H9 (cell line): Measurements from ENCODE around the gene DSEL. TPM values are rescaled to one million over a fixed set of nuclear protein-coding genes. Genes with fewer than 3 reads are reported as not detected.

Source experiments
- DNase-seq: peaks from one replicate; pipeline ENCODE4 v3.0.0-alpha.2; 2017
- H2AFZ ChIP-seq: one replicate; pipeline ENCODE4 v1.6.1; 2013; ENCODE audit warnings: mild to moderate bottlenecking, low read length, control low read depth, moderate library complexity
- H2AK5ac ChIP-seq: 2 replicates; pipeline ENCODE4 v1.6.1; 2013; ENCODE audit warnings: low read length, control low read depth, mixed read lengths; ENCODE audit not compliant: insufficient read length
- H2BK120ac ChIP-seq: one replicate; pipeline ENCODE4 v1.6.1; 2013; ENCODE audit warnings: low read depth, mild to moderate bottlenecking, low read length, control low read depth, inconsistent platforms; ENCODE audit not compliant: poor library complexity, severe bottlenecking
- H2BK12ac ChIP-seq: 2 replicates; pipeline ENCODE4 v1.6.1; 2013; ENCODE audit warnings: low read length, control low read depth, mixed read lengths, low read depth; ENCODE audit not compliant: insufficient read length
- H2BK15ac ChIP-seq: 2 replicates; pipeline ENCODE4 v1.6.1; 2013; ENCODE audit warnings: low read depth, low read length, control low read depth
- H2BK20ac ChIP-seq: one replicate; pipeline ENCODE4 v1.6.1; 2013; ENCODE audit warnings: low read depth, mild to moderate bottlenecking, low read length, control low read depth, inconsistent platforms; ENCODE audit not compliant: poor library complexity, severe bottlenecking
- H2BK5ac ChIP-seq: 2 replicates; pipeline ENCODE4 v1.6.1; 2013; ENCODE audit warnings: low read length, control low read depth, mixed read lengths; ENCODE audit not compliant: insufficient read length
- H3K14ac ChIP-seq: 2 replicates; pipeline ENCODE4 v1.6.1; 2013; ENCODE audit warnings: low read length, control low read depth; ENCODE audit not compliant: insufficient read depth
- H3K18ac ChIP-seq: 2 replicates; pipeline ENCODE4 v1.6.1; 2013; ENCODE audit warnings: low read depth, mild to moderate bottlenecking, mixed read lengths, low read length, control low read depth; ENCODE audit not compliant: insufficient read length
- H3K23ac ChIP-seq: 2 replicates; pipeline ENCODE4 v1.6.1; 2013; ENCODE audit warnings: low read length, control low read depth, mixed read lengths, low read depth; ENCODE audit not compliant: insufficient read length
- H3K23me2 ChIP-seq: 2 replicates; pipeline ENCODE4 v1.6.1; 2013; ENCODE audit warnings: low read depth, mild to moderate bottlenecking, mixed read lengths, low read length, control low read depth; ENCODE audit not compliant: insufficient read length, poor library complexity, severe bottlenecking
- H3K27ac ChIP-seq: 2 replicates; pipeline ENCODE4 v1.5.1; 2013; ENCODE audit warnings: low read length, control low read depth, mixed read lengths, low read depth; ENCODE audit not compliant: insufficient read length
- H3K27me3 ChIP-seq: 2 replicates; pipeline ENCODE4 v1.6.1; 2013; ENCODE audit warnings: low read length, control low read depth, inconsistent platforms; ENCODE audit not compliant: insufficient read depth
- H3K4ac ChIP-seq: 2 replicates; pipeline ENCODE4 v1.6.1; 2013; ENCODE audit warnings: low read depth, mild to moderate bottlenecking, control low read depth, inconsistent platforms, low read length, moderate library complexity
- H3K4me1 ChIP-seq: 2 replicates; pipeline ENCODE4 v1.6.1; 2013; ENCODE audit warnings: low read length, control low read depth, inconsistent platforms; ENCODE audit not compliant: insufficient read depth
- H3K4me2 ChIP-seq: 2 replicates; pipeline ENCODE4 v1.6.1; 2013; ENCODE audit warnings: low read length, control low read depth, mixed read lengths; ENCODE audit not compliant: insufficient read length, insufficient read depth
- H3K56ac ChIP-seq: 2 replicates; pipeline ENCODE4 v1.6.1; 2013; ENCODE audit warnings: low read depth, mild to moderate bottlenecking, mixed read lengths, low read length, control low read depth; ENCODE audit not compliant: insufficient read length
- H3K79me1 ChIP-seq: 2 replicates; pipeline ENCODE4 v1.6.1; 2013; ENCODE audit warnings: low read depth, mild to moderate bottlenecking, moderate library complexity, low read length, control low read depth, inconsistent platforms; ENCODE audit not compliant: insufficient read depth, poor library complexity, severe bottlenecking
- H3K79me2 ChIP-seq: 2 replicates; pipeline ENCODE4 v1.6.1; 2013; ENCODE audit warnings: low read length, control low read depth, inconsistent platforms; ENCODE audit not compliant: insufficient read depth
- H3K9ac ChIP-seq: 2 replicates; pipeline ENCODE4 v1.6.1; 2013; ENCODE audit warnings: low read length, control low read depth, mixed read lengths; ENCODE audit not compliant: insufficient read length; ENCODE audit errors: extremely low read depth
- H3K9me3 ChIP-seq: one replicate; pipeline ENCODE4 v1.6.1; 2013; ENCODE audit warnings: low read depth, low read length, inconsistent platforms; ENCODE audit not compliant: control insufficient read depth
- H3T11ph ChIP-seq: one replicate; pipeline ENCODE4 v1.6.1; 2013; ENCODE audit warnings: mild to moderate bottlenecking, low read length, control low read depth, inconsistent platforms
- H4K20me1 ChIP-seq: one replicate; pipeline ENCODE4 v1.6.1; 2013; ENCODE audit not compliant: control insufficient read depth, insufficient read length, insufficient read depth
- H4K5ac ChIP-seq: 2 replicates; pipeline ENCODE4 v1.6.1; 2013; ENCODE audit warnings: low read depth, mild to moderate bottlenecking, mixed read lengths, low read length, control low read depth; ENCODE audit not compliant: insufficient read length
- H4K8ac ChIP-seq: replicated peaks from 2 replicates; pipeline ENCODE4 v1.6.1; 2013; ENCODE audit warnings: low read length, control low read depth, mixed read lengths, low read depth; ENCODE audit not compliant: insufficient read length
- H4K91ac ChIP-seq: 2 replicates; pipeline ENCODE4 v1.6.1; 2013; ENCODE audit warnings: low read depth, mild to moderate bottlenecking, moderate library complexity, mixed read lengths, low read length, control low read depth; ENCODE audit not compliant: insufficient read length
- H3K27ac Mint-ChIP-seq, 3 experiments: 2 replicates in 2 of 3; 3 replicates in 1 of 3; pipeline ENCODE4 v1.8.0; 2020 to 2021; ENCODE audit warnings: mixed read lengths in 3 of 3, mild to moderate bottlenecking in 1 of 3, moderate library complexity in 1 of 3
- H3K27me3 Mint-ChIP-seq: 2 replicates; pipeline ENCODE4 v1.8.0; 2021; ENCODE audit warnings: low read depth, mild to moderate bottlenecking, moderate library complexity, mixed read lengths
- H3K36me3 Mint-ChIP-seq, 3 experiments: 2 replicates in 2 of 3; 3 replicates in 1 of 3; pipeline ENCODE4 v1.8.0; 2020 to 2021; ENCODE audit warnings: low read depth in 3 of 3, mixed read lengths in 3 of 3; ENCODE audit not compliant: insufficient read depth in 1 of 3
- H3K4me1 Mint-ChIP-seq, 2 experiments: 2 replicates each; pipeline ENCODE4 v1.8.0; 2020; ENCODE audit warnings: mixed read lengths in 2 of 2
- H3K4me3 Mint-ChIP-seq, 2 experiments: 2 replicates in 1 of 2; 3 replicates in 1 of 2; pipeline ENCODE4 v1.8.0; 2020 to 2021; ENCODE audit warnings: mild to moderate bottlenecking in 2 of 2, mixed read lengths in 2 of 2, moderate library complexity in 1 of 2
- H3K9me3 Mint-ChIP-seq, 2 experiments: 2 replicates in 1 of 2; 3 replicates in 1 of 2; pipeline ENCODE4 v1.8.0; 2020; ENCODE audit warnings: mild to moderate bottlenecking in 2 of 2, mixed read lengths in 2 of 2, moderate library complexity in 1 of 2
- WGBS: extraction: QIAGEN DNeasy Blood & Tissue Kit; methylation state at CpG from one replicate; pipeline ENCODE4 v1.1.7; 2013; ENCODE audit warnings: missing lambda C conversion rate, low lambda C conversion rate, mixed read lengths; ENCODE audit not compliant: insufficient read length; ENCODE audit errors: extremely low coverage; 5-methylcytosine and 5-hydroxymethylcytosine counted together
- total RNA-seq: library from RNA; stranded (reverse); gene quantifications from 2 replicates; pipeline ENCODE4 v1.2.1, GENCODE V29; 2021
- TF ChIP-seq, protein P1 (sequence below): fragments of 200-600 bp; sonication (generic); conservative IDR thresholded peaks from 3 replicates; pipeline ENCODE4 v1.8.0; 2021; ENCODE audit warnings: antibody characterized with exemption, mild to moderate bottlenecking

The DSEL gene
- total RNA-seq, 1 experiment from 2014 or later: 6.0 TPM

DNA sequence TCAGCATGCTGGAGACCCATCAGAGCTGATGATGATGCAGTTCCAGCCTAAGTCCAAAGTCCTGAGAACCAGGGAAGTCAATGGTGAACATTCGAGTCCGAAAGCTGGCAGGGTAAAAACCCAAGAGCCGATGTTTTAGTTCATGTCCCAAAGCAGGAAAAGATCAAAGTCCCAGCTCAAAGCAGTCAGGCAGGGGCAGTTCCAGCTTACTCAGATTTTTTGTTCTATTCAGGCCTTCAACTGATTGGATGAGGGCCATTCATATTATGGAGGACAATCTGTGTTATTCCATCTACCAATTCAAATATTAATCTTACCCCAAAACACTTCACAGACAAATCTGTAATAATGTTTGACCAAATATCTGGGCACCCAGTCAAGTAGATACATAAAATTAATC is 38.3 kb downstream of the DSEL start:
- Histone ChIP-seq H4K5ac (no peak overlapping the region), H3K79me2 (no peaks in the 10 kb centered on the region), H3T11ph (no peak overlapping the region), H3K18ac (no peak overlapping the region), H2BK15ac (no peak overlapping the region), H4K20me1 (no peaks in the 10 kb centered on the region), H3K23ac (no peak overlapping the region), H2BK5ac (no peak overlapping the region), H3K23me2 (no peaks in the 10 kb centered on the region), H3K9me3 (no peaks in the 10 kb centered on the region), H3K9ac (no peak overlapping the region), H3K56ac (no peak overlapping the region), H3K27me3 (no peaks in the 10 kb centered on the region), H3K14ac (no peak overlapping the region), H2AFZ (no peak overlapping the region), H2AK5ac (no peak overlapping the region), H2BK20ac (no peak overlapping the region), H4K91ac (no peak overlapping the region), H2BK12ac (no peak overlapping the region), H3K27ac (no peak overlapping the region), H3K4me2 (no peak overlapping the region), H3K4me1 (no peaks in the 10 kb centered on the region), H3K79me1 (no peaks in the 10 kb centered on the region), H3K4ac (no peak overlapping the region), H2BK120ac (no peak overlapping the region), H4K8ac (no peak overlapping the region)
- WGBS: no CpG with 5 or more reads among the region's 3 CpGs
- no peaks in the 10 kb centered on the region for H3K9me3 Mint-ChIP-seq
- H3K27ac Mint-ChIP-seq: no peak overlapping the region
- TF ChIP-seq, protein P1, sequence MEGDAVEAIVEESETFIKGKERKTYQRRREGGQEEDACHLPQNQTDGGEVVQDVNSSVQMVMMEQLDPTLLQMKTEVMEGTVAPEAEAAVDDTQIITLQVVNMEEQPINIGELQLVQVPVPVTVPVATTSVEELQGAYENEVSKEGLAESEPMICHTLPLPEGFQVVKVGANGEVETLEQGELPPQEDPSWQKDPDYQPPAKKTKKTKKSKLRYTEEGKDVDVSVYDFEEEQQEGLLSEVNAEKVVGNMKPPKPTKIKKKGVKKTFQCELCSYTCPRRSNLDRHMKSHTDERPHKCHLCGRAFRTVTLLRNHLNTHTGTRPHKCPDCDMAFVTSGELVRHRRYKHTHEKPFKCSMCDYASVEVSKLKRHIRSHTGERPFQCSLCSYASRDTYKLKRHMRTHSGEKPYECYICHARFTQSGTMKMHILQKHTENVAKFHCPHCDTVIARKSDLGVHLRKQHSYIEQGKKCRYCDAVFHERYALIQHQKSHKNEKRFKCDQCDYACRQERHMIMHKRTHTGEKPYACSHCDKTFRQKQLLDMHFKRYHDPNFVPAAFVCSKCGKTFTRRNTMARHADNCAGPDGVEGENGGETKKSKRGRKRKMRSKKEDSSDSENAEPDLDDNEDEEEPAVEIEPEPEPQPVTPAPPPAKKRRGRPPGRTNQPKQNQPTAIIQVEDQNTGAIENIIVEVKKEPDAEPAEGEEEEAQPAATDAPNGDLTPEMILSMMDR: no peak
- no peak for DNase-seq
- H3K27me3 Mint-ChIP-seq: peaks cover 8% of the 10 kb centered on the region
- H3K4me3 Mint-ChIP-seq: no peak overlapping the region
- H3K36me3 Mint-ChIP-seq: no peaks in the 10 kb centered on the region
- no peaks in the 10 kb centered on the region for H3K4me1 Mint-ChIP-seq
